Endometrium (tissue), 2 donors: Measurements from ENCODE around the gene PLA2G4C.

Experiments used
- FAIRE-seq: peaks from 2 replicates; lab custom pipeline; 2012; peaks lifted over from hg19 to GRCh38; lab: Jason Lieb, UNC
- donor health status: control.
- donor health status: control.

Gene PLA2G4C

DNA sequence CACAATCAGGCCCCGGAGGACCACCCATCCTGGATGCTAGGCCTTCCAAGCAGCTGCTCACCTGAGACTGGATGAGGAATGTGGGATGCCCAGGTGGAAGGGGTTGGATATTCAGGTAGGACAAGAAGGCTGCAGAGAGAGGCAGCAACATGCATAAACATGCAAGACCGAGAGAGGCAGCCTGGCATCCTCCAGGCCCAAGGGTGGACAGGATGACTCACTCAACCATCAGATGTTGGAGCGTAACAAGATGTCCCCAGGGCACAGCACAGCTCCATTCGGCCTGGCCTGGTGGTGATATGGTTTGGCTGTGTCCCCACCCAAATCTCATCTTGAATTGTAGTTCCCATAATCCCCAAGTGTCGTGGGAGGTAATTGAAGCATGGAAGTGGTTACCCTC lies 56.8 kb downstream of the PLA2G4C start:
- FAIRE-seq = no peak

DNA sequence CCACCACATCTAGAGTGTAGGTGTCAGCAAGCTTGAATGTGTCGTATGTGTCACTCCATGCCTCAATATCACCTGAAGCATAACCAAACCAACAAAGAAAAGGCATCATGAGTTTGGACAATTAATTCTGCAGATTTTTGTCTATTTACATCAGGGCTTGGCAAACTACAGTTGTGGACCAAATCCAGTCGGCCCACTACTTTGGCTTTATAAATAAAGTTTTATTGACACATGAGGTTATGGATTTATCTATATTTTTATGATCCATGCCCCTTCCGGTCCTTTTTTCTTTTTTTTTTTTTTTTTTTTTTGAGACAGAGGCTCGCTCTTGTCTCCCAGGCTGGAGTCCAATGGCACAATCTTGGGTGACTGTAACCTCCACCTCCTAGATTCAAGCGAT lies 57.5 kb downstream of the PLA2G4C start:
- no peak for FAIRE-seq

DNA sequence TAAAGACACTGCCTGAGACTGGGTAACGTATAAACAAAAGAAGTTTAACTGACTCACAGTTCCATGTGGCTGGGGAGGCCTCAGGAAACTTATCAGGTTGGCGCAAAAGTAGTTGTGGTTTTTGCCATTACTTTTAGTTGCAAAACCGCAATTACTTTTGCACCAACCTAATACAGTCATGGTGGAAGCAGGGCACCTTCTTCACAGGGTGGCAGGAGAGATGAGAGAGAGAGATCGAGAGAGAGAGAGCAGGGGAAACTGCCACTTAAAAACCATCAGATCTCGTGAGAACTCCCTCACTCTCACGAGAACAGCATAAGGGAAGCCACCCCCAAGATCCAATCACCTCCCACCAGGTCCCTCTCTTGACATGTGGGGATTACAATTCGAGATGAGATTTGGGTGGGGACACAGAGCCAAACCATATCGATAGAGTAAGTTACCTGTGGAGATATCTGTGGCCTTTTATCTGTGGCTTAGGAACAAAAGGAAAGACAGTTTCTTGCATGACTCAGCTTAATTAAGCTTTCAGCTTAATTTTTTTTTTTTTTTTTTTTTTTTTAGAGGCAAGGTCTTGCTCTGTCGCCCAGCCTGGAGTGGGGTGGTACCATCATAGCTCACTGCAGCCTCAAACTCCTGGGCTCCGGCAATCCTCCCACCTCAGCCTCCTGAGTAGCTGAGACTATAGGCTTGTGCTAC lies 59.1 kb downstream of the PLA2G4C start:
- FAIRE-seq = no peak

DNA sequence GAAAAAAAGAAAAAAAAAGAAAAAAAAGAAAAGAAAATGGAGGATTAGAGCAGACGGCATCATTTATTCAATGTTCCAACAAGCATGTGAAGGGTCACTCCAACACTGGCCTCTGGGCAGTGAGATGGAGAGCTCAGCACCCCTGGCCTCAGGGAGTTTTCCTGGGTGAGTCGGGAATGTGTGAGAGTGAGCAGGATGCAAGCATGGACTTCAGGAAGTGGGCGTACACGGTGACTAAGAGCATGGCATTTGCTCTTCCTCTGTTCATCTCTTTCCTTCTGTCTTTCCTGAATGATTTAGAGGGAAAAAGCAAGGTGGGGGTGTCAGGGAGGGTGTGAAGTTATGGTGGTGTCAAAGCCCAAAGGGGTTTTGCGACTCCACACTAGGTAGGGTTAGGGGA lies 66.1 kb downstream of the PLA2G4C start:
- no peak for FAIRE-seq

DNA sequence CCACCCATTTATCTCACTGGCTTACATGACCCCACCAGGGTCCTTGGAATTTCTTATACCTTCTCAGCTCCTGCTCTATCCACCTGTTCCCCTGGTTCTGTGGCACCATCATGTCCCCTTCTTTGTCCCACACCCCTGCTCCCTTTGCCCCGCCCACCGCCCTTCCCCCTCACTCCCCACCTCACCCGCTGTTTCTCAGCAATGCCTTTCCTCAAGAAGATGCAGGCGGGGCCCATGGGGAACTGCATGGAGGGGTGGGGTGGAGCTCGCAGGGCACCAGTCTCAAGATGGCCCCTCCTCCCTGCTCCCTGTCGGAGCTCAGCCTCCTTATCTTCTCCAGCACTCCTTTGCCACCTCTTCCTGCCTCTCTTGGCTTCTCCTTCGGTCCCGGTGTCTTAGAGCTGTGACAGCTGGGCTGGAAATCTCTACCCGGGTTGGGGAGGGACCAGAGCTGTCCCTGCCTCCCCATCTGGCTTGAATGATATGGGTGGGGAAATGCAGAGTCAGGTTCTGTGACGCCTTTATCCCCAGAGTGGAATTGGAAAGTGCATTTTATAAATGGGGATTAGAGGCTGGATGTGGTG lies 66.8 kb downstream of the PLA2G4C start, which contains the start of gene CABP5:
CABP5 (minus strand) TSS at position 405 of the 584 bp plus-strand sequence; CDS start at position 248, 157 bp downstream.
- FAIRE-seq = no peak

DNA sequence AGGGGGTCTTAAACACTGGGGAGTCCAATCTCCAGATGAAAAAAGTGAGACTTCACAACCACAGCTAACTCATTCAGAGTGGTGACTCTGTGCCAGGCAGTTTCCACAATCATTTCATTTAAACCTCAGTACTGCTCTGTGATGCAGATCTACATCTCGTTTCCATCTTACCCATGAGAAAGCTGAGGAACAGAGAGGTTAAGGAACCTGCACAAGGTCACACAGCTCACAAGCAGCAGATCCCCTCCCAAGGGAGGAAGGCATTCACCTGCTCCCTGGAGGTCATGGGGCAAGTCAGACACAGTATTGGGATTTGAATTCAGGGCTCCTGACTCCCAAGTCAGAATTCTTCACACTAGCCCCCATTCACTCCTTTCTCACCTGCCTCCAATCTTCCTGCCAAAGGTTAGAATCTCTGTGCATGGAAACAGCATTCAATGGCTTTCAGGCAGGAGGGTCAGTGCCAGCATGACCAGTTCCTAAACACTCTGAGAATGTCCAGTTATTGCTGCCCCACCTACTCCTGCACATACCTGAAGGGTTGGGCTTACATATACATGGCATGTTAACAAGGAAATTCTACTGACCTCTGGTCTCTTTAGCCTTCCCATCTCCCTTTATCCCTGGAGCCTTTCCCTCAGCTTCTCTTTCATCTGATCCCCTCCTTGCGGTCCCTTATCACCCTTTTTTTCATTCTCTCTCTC lies 68.6 kb downstream of the PLA2G4C start:
- no peak for FAIRE-seq

DNA sequence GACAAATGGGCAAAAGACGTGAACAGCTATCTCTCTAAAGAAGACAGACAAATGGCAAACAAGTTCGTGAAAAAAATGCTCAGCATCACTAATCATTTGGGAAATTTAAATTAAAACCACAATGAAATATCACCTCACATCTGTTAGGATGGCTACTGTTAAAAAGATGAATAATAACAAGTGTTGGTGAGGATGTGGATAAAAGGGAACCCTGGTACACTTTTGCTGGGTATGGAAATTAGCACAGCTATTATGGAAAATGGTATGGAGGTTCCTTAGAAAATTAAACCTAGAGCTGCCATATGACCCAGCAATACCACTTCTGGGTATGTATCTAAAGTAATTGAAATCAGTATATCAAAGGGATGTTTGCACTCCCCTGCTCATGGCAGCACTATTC lies 73.9 kb downstream of the PLA2G4C start:
- no peak for FAIRE-seq

DNA sequence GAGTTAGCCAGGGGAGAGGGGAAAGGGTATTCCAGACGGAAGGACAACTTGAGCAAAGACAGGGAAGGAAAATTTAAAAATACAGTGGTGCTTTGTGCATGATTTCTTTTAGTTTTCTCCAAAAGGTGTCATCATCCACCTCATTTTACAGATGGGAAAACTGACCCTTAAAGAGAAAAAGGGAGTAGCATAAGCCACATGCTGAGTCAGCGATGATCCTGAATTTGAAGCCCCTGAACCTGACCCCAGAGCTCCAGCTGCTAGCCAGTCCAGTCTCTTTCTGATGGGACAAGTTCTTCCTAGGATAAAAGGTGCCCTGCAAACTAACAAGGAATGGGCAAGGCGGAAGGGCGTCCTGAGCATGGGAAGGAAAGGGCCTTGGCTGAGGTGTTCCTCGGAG lies 77.0 kb downstream of the PLA2G4C start:
- no peak for FAIRE-seq

DNA sequence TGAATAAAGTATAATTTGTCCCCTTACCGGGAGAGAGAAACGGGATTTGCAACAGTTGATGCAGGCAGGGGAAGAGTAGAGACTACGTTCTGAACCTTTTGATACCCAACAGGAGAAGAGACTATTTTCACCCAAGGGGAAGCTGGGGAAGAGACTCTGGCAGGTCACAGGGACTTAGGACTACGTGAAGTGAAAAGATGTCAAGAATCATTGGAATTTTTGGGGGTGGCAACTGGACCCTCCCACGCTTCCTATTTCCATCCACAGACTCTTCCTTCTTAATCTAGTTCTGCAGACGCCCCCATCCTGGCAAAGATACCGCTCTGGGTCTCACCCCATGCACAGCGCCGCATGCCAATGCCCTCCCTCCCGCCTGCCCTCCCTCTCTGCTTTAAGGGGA lies 80.5 kb downstream of the PLA2G4C start:
- no peak for FAIRE-seq

DNA sequence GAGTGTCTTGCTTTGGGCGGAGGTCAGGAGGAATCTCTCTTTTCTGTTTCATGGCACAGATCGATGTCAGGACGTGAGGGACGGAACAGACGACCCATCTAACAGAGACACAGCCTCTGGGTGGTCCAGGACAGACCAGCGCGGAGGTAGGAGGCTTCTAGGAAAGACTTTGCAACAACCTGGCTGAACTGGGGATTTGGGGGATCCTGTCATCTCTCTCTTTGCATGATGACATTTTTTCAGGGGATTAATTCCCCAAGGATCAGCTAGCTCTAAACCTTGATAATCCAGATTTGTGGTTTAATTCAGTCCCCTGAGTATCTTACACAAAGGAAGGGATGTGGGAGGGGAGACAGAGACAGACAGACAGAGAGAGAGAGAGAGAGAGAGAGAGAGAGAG lies 81.2 kb downstream of the PLA2G4C start:
- no peak for FAIRE-seq

DNA sequence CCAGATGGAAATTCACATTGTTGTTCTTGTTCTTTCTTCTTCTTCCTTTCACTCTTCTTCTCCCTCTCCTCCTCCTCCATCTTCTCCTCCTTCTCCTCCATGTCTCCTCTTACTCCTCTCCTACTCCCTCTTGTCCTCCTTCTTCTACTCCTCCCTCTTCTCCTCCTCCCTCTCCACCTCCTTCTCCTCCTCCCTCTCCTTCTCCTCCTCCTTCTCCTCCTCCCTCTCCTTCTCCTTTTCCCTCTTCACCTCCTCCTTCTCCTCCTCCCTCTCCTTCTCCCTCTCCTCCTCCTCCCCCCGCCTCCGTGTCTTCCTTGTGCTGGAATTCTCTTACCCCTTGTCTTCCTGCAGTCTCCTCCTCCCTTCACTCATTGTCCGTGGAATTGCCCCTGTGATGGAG lies 85.1 kb downstream of the PLA2G4C start:
- FAIRE-seq = no peak

DNA sequence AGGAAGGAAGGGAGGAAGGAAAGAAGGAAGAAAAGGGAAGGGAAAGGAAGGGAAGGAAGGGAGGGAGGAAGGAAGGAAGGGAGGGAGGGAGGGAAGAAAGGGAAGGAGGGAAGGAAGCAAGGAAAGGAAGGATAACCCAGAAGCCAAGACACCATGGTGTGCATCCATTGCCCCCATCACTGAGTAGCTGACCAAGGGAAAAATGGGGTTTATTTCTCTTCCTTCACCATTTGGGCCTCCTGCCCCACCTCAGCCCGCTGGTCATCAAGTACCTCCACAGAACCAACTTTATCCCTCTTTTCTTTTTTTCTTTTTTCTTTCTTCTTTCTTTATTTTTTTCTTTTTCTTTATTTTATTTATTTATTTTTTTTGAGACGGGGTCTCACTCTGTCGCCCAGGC lies 87.1 kb downstream of the PLA2G4C start:
- FAIRE-seq = no peak

DNA sequence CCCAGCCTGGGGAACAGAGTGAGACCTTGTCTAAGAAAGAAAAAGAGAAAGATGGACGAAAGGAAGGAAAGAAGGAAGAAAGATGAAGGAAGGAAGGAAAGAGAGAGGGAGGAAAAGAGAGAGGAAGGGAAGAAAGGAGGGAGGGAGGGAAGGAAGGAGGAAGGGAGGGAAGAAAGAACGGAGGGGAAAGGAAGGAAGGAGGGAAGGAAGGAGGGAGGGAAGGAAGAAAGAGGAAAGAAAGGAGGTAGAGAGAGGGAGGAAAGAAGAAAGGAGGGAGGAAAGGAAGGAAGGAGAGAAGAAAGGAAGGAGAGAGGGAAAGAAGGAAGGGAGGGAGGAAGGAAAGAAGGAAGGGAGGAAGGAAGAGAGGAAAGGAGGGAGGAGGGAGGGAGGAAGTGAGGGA lies 87.6 kb downstream of the PLA2G4C start:
- FAIRE-seq = no peak

DNA sequence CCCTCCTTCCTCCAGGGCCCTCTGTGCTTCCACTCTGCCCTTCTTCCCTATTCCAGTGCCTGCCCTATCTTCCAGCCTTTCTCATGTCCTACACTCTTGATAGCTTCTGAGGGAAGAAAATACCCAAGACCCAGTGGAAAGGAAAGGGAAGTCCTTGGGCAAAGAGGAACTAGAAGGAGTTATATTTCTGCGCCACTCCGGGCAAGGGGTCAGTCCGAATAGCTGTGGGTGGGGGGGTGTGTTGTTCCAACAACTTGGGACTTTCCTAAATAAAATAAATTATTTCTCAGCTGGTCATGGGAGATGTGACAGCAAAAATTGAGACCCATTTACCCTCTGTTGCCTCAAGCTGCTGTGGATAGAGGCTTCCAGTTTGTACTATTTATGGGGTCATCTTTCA lies 89.9 kb downstream of the PLA2G4C start:
- no peak for FAIRE-seq

DNA sequence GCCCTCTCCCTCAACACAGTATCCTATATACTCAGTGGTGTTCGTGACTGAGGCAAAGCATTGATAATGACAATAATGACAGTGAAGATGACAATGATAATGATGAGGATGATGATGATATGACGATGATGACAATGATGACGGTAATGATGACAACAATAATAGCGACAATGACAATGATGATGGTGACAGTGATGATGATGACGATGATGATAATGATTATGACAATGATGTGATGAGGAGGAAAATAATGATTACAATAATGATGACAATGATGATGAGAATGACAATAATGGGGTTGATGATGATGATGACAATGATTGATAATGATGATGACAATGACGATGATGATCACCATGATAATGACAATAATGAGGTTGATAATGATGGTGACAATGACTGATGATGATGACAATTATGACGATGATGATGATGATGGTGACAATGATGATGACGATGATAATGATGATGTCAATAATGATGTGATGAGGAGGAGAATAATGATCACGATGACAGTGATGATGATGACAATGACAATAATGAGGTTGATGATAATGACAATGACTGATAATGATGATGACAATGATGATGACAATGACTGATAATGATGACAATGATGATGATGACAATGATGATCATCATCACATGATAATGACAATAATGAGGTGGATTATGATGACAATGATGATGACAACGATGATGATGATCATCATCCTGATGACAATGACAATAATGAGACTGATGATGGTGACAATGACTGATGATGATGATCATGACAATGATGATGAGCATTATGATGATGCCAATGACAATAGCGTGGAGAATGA lies 99.5 kb downstream of the PLA2G4C start:
- no peak for FAIRE-seq

DNA sequence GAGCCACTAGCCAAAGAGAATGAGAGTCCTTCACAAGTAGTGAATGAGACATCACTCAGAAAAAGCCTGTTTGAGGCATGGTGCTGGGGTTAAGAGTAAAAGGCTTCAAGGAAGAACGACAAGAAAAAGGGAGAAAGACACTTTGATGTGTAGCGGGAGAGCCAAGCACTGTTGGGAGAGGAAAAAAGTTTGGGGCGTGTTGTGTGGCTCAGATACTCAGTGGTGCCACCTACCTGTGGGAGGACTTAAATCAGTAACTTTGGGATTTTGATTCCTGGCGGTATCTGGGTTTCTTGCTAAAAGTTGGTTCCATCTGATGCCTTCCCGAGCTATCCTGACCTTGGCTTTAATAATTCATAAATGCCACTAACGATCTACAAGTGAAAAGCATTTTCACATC lies 103.9 kb downstream of the PLA2G4C start:
- FAIRE-seq = no peak

DNA sequence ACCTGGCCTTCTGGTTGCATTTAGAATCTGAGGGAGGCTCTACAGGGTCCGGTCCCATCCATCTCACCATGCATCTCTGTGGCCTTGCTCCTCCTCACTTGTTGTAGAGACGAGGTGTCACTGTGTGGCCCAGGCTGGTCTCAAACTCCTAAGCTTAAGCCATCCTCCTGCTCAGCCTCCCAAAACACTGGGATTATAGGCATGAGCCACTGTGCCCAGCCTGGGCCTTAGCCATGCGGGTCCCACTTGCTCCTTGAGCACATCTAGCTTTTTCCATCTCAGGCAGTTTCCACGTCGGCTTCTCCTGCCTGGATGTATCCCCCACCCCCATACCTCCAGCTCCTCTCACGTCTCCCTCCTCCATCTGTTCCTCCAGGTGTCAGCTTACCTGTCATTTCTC lies 106.4 kb downstream of the PLA2G4C start:
- no peak for FAIRE-seq

DNA sequence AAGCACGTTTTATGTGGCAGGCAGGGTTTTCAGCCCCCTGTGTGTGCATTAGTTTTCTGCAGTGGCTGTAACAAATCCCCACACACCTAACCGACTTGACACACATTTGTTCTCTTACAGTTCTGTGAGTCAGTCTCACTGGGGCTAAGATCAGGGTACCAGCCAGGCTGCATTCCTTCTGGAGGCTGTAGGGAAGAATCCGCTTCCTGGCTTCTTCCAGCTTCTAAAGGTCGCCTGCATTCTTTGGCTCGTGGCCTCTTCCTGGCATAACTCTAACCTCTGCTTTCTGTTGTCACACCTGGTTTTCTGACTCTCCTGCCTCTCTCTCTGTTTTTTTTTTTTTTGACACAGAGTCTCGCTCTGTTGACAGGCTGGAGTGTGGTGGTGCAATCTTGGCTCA lies 109.8 kb downstream of the PLA2G4C start:
- FAIRE-seq = no peak

DNA sequence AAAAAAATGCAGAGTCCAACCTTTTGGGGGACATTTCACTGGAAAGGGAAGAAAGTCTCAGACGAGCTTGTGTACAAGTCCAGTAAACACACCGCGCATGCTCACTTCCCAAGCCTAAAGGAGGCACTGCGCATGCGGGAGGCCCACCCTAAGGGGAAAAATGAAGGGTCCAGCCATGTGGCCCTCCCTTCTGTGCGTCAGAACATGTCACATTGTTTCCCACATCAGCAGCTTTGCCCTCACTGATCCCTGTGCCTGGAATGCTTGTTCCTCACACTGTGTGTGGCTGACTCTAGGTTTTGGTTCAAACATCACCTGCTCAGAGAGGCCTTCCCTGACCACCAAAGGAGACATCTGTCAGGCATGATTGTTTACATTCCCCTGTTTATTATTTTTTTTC lies 111.8 kb downstream of the PLA2G4C start:
- FAIRE-seq = no peak
